ENCODE measurements around the gene PLIN5. TPM values are rescaled to one million over a fixed set of nuclear protein-coding genes. Genes with fewer than 3 reads are reported as not detected.
A peak's percentile ranks its signal among the peaks of the same experiment; 100 is the strongest.

The PLIN5 gene
- total RNA-seq, 1 donor from 2014 or later: 17.2 TPM

DNA sequence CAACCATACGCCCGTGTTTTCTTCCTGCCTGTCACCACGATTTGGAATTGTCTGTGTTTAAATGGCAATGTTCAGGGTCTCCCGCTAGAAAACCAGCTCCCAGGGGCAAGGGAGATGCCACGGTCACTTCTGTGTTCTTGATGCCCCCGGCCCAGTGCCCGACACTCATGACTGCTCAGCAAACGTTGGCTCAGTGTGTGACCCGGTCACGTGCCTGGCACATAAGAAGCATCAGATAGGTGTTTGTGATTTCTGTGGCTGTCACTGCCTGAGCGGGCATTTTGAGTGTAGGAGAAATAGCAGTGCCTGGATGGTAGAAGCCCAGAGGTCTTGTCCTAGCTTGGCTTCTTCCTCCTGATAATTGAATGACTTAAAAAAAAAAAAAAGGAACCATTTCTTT lies 47.5 kb downstream of the PLIN5 start:
- no peak for DNase-seq
- Histone ChIP-seq H3K36me3 (peaks cover 28% of the 10 kb centered on the region), H3K27me3 (no peaks in the 10 kb centered on the region)

DNA sequence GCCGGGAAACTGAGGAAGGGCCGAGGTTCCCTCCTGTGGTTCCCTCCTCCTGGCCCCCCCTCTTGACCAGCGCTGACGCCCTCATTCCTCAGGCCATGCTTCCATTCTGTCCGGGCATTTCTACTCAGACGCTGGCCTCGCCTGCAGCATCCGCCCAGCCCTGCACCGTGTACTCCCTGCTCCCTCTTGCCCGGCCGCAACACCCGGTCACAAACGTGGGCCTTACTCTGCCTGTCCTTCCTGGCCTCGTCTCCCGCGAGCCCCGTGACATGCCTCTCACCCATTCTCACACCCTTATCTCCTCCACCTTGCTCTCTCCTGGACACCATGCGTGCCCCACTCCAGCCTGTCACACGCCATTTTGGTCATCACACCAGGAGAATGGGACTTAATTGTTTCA lies 51.6 kb downstream of the PLIN5 start:
- H3K27me3 ChIP-seq: no peaks in the 10 kb centered on the region
- ATAC-seq: peak; percentile 42
- no peak overlapping the region for H3K4me3 ChIP-seq
- intact Hi-C loops (cut with DNase I): no loop called here
- H3K9me3 ChIP-seq: no peaks in the 10 kb centered on the region
- TF ChIP-seq, protein P1, sequence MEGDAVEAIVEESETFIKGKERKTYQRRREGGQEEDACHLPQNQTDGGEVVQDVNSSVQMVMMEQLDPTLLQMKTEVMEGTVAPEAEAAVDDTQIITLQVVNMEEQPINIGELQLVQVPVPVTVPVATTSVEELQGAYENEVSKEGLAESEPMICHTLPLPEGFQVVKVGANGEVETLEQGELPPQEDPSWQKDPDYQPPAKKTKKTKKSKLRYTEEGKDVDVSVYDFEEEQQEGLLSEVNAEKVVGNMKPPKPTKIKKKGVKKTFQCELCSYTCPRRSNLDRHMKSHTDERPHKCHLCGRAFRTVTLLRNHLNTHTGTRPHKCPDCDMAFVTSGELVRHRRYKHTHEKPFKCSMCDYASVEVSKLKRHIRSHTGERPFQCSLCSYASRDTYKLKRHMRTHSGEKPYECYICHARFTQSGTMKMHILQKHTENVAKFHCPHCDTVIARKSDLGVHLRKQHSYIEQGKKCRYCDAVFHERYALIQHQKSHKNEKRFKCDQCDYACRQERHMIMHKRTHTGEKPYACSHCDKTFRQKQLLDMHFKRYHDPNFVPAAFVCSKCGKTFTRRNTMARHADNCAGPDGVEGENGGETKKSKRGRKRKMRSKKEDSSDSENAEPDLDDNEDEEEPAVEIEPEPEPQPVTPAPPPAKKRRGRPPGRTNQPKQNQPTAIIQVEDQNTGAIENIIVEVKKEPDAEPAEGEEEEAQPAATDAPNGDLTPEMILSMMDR (IDR thresholded peaks at IDR 0.05): no peak
- H3K27ac ChIP-seq: no peak overlapping the region
- DNase-seq: no peak
- H3K4me1 ChIP-seq: no peaks in the 10 kb centered on the region
- peaks cover 5% of the 10 kb centered on the region for H3K36me3 ChIP-seq

More for the DNA sequence above, 47.5 kb downstream of the PLIN5 start:
- no peaks in the 10 kb centered on the region for H3K9me3 ChIP-seq
- H3K27ac ChIP-seq: no peak overlapping the region
- TF ChIP-seq, protein P1 (IDR thresholded peaks at IDR 0.05): no peak
- intact Hi-C loops (cut with DNase I): no loop called here
- no peak overlapping the region for H3K4me3 ChIP-seq
- ATAC-seq: no peak
- no peaks in the 10 kb centered on the region for H3K4me1 ChIP-seq

DNA sequence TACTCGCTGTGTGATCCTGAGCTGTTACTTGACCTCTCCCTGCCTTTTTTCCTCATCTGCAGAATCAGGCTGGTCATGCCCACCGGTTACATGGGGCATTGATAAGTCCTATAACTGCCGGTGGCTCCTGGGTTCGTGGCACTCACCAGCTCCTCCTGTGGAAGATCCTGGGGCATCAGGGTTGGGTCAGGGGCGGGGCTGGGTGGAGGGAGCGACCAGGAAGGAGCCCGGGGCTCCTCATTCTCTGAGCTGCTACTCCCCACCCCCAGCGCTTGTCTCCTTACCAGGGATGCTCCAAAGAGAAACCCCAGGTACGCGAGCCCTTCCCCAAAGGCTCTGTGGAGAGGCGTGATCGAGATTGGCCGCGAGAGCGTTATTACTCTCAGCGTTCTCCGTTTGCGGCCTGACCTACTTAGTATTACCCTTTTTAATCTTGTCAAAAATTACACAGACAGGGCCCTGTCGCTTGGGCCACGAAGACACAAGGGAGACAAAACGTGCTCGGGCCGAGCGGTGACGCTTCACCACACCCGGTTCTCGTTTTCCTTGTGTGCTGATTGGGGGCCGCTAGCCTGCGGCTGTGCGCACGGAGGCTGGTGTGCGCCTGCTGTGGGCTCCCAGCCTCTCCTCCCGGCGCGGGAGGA lies 52.2 kb downstream of the PLIN5 start:
- no peaks in the 10 kb centered on the region for H3K4me1 ChIP-seq
- H3K9me3 ChIP-seq: no peaks in the 10 kb centered on the region
- DNase-seq: no peak
- intact Hi-C loops (cut with DNase I): no loop called here
- no peak for ATAC-seq
- TF ChIP-seq, protein P1 (IDR thresholded peaks at IDR 0.05): no peak
- no peak overlapping the region for H3K4me3 ChIP-seq
- H3K36me3 ChIP-seq: peaks cover 5% of the 10 kb centered on the region
- H3K27ac ChIP-seq: no peak overlapping the region
- H3K27me3 ChIP-seq: no peaks in the 10 kb centered on the region

DNA sequence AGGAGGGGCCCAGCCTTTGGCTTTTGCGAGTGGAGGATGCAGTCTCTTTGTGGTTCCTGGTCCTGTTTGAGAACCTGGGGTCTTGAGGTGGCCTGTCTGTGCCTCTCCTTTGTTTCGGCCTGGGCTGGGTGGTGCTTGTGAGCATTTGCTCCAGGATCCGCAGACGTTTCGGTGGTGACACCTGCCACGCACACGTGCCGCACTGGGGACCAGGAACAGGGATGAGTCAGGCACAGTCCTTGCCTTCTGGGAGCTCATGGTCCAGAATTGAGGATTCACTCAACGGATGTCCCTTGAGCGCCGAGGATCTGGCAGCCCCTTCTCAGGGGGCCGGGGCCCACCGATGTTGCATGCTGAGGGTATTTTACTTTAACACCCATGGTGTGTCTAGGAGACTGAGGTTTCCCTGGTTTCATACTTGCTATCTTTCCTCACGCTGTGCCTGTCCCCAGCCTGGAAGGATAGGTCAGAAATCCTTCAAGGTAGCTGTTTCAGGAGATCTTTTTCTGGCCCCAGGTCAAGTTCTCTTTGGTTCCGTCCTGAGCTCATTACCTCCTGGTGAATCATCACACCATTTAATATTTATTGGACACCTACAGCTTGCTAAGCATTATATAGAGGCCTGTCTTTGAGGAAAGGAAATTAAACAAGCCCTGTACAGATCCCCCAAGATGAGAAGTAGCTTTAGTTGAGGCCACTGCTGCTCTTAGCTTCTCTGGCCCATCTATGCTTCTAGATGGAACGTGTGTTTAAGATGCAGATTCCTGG lies 57.8 kb downstream of the PLIN5 start:
- DNase-seq (no peak), ATAC-seq (no peak)
- Histone ChIP-seq H3K36me3 (peaks cover 27% of the 10 kb centered on the region), H3K4me1 (peaks cover 19% of the 10 kb centered on the region), H3K9me3 (no peaks in the 10 kb centered on the region), H3K27me3 (no peaks in the 10 kb centered on the region), H3K4me3 (no peak overlapping the region), H3K27ac (no peak overlapping the region)
- TF ChIP-seq, protein P1 (IDR thresholded peaks at IDR 0.05): no peak
- intact Hi-C loops (cut with DNase I): no loop called here

DNA sequence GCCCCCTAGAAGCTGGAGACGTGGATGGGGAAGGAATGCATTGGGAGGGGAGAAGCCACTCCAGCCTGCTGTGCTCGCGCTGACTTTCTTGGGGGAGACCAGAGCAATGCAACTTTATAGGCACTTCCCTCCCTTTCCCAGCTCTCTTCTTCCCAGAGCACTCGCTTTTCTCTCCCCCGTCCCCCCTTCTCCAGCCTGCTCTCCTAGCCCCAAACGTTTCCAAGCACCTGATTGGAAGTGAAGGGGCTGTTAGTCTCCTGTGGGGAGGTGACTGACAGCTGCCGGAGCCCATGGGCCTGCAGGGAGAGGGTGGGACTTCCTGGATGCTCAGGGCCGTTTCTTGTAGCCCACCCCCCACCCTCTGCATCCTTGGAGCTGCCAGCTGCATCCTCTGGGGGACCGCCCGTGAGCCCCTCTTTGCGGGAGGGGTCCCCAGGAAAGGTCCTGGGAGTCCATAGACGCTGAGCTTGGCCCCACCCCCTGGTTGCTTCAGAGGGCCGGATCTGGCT lies 60.5 kb downstream of the PLIN5 start:
- Histone ChIP-seq H3K9me3 (no peaks in the 10 kb centered on the region), H3K4me1 (peaks cover 22% of the 10 kb centered on the region), H3K4me3 (peak overlapping the region; percentile 12), H3K36me3 (peaks cover 27% of the 10 kb centered on the region), H3K27ac (no peak overlapping the region), H3K27me3 (no peaks in the 10 kb centered on the region)
- ATAC-seq (no peak), DNase-seq (no peak)
- intact Hi-C loops (cut with DNase I): no loop called here
- TF ChIP-seq, protein P1 (IDR thresholded peaks at IDR 0.05): no peak
